ENCODE measurements around the gene RPP25.
"Not testable (repeated sequence)": the region's sequence is repeated elsewhere in the genome, so short reads cannot be mapped to it uniquely, and the experiment has no call there.

RPP25 gene

DNA sequence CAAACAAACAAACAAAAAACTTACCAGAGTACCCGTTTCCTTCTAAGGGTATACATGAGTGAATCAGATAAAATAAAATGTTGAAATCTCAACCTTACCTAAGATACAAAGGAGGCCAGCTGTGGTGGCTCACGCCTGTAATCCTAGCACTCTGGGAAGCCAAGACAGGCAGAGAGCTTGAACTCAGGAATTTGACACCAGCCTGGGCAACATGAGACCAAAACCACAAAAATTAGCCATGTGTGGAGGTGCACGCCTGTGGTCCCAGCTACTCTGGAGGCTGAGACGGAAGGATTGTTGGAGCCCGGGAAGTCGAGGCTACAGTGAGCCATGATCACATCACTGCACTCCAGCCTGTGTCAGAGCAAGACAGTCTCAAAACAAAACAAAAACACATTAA lies 38.9 kb downstream of the RPP25 start:
- Histone ChIP-seq H2AFZ (ENCODE audit: low read depth, low read length) (no peak overlapping the region), H3K36me3 (replicated peaks; ENCODE audit: low read depth, low read length) (peaks cover 63% of the 10 kb centered on the region), H4K20me1 (ENCODE audit: insufficient read depth, low read length) (no peaks in the 10 kb centered on the region; the same call in 1 of the 2 replicates)

DNA sequence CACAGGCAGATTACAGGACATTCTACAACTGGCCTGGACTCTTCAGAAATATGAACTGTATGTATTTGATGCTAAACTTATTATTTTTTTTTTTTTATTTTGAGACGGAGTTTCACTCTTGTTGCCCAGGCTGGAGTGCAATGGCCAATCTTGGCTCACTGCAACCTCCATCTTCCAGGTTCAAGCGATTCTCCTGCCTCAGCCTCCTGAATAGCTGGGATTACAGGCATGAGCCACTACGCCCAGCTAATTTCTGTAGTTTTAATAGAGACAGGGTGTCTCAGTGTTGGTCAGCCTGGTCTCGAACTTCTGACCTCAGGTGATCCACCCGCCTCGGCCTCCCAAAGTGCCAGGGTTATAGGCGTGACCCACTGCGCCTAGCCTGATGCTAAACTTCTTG lies 42.8 kb downstream of the RPP25 start:
- not testable (repeated sequence) for H3K4me2 ChIP-seq (ENCODE audit: low read length); H3K9me3 ChIP-seq (ENCODE audit: insufficient read depth, low read length); H3K79me2 ChIP-seq (ENCODE audit: low read length); H3K4me1 ChIP-seq (ENCODE audit: low read length); H2AFZ ChIP-seq (ENCODE audit: low read depth, low read length); H3K27me3 ChIP-seq (ENCODE audit: low read depth, low read length); H3K27ac ChIP-seq (ENCODE audit: low read length); H3K4me3 ChIP-seq (ENCODE audit: low read length); H4K20me1 ChIP-seq (ENCODE audit: insufficient read depth, low read length); H3K9ac ChIP-seq (ENCODE audit: low read length)
- H3K36me3 ChIP-seq (replicated peaks; ENCODE audit: low read depth, low read length): peaks cover 53% of the 10 kb centered on the region

More for the DNA sequence above, 38.9 kb downstream of the RPP25 start:
- TF ChIP-seq, protein P1, sequence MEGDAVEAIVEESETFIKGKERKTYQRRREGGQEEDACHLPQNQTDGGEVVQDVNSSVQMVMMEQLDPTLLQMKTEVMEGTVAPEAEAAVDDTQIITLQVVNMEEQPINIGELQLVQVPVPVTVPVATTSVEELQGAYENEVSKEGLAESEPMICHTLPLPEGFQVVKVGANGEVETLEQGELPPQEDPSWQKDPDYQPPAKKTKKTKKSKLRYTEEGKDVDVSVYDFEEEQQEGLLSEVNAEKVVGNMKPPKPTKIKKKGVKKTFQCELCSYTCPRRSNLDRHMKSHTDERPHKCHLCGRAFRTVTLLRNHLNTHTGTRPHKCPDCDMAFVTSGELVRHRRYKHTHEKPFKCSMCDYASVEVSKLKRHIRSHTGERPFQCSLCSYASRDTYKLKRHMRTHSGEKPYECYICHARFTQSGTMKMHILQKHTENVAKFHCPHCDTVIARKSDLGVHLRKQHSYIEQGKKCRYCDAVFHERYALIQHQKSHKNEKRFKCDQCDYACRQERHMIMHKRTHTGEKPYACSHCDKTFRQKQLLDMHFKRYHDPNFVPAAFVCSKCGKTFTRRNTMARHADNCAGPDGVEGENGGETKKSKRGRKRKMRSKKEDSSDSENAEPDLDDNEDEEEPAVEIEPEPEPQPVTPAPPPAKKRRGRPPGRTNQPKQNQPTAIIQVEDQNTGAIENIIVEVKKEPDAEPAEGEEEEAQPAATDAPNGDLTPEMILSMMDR (IDR thresholded peaks at IDR 0.05; ENCODE audit: low read depth, low read length): no peak
- no peak for TF ChIP-seq EZH2phosphoT487 (IDR thresholded peaks at IDR 0.05; ENCODE audit: low read depth)
- peaks cover 14% of the 10 kb centered on the region for H3K4me1 ChIP-seq (ENCODE audit: low read length)
- no peaks in the 10 kb centered on the region for H3K27me3 ChIP-seq (ENCODE audit: low read depth, low read length)
- H3K9ac ChIP-seq (ENCODE audit: low read length): no peak overlapping the region
- H3K27ac ChIP-seq (ENCODE audit: low read length): no peak overlapping the region
- no peak overlapping the region for H3K4me2 ChIP-seq (ENCODE audit: low read length)
- no peak overlapping the region for H3K4me3 ChIP-seq (ENCODE audit: low read length)
- no peaks in the 10 kb centered on the region for H3K9me3 ChIP-seq (ENCODE audit: insufficient read depth, low read length)
- H3K79me2 ChIP-seq (ENCODE audit: low read length): 0 out of 2 replicates have a peak, but pooled peaks cover 3% of the 10 kb centered on the region

DNA sequence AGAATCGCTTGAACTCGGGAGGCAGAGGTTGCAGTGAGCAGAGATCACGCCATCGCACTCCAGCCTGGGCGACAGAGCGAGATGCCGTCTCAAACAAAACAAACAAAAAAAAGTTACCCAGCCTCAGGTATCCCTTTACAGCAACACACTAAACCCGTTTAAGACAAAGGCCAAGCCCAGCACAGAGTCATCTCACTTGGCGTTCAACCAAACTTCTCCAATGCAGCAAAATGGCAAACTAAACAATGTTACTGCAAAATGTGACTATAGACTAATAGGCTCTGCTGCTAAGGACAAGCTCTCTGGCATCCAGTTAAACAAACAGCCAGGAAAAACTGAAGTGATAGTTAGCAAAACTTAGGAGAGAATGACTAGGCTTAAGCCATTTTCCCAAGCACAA lies 43.5 kb downstream of the RPP25 start:
- Histone ChIP-seq H3K79me2 (ENCODE audit: low read length) (no peaks in the 10 kb centered on the region), H3K27ac (ENCODE audit: low read length) (no peak overlapping the region), H3K4me3 (ENCODE audit: low read length) (no peak overlapping the region), H4K20me1 (ENCODE audit: insufficient read depth, low read length) (no peaks in the 10 kb centered on the region), H3K36me3 (replicated peaks; ENCODE audit: low read depth, low read length) (peaks cover 47% of the 10 kb centered on the region), H3K4me1 (ENCODE audit: low read length) (no peaks in the 10 kb centered on the region), H2AFZ (ENCODE audit: low read depth, low read length) (no peak overlapping the region), H3K9ac (ENCODE audit: low read length) (no peak overlapping the region), H3K4me2 (ENCODE audit: low read length) (no peak overlapping the region), H3K9me3 (ENCODE audit: insufficient read depth, low read length) (no peaks in the 10 kb centered on the region), H3K27me3 (ENCODE audit: low read depth, low read length) (no peaks in the 10 kb centered on the region)
- TF ChIP-seq, protein P1 (IDR thresholded peaks at IDR 0.05; ENCODE audit: low read depth, low read length): no peak
- no peak for TF ChIP-seq EZH2phosphoT487 (IDR thresholded peaks at IDR 0.05; ENCODE audit: low read depth)

DNA sequence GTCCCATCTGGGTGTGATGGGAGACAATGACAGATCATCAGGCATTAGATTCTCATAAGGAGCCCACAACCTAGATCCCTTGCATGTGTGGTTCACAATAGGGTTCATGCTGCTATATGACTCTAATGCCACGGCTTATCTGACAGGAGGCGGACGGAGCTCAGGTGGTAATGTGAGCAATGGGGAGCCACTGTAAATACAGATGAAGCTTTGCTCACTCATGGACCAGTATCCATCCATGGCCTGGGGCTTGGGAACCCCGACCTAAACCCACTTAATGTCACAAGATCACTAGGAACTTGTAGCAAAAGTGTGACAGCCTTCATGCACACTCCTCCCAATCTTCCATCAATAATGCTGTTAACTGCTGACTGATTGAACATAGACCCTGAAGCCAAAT lies 47.9 kb downstream of the RPP25 start:
- H3K27me3 ChIP-seq (ENCODE audit: low read depth, low read length): no peaks in the 10 kb centered on the region
- H3K4me1 ChIP-seq (ENCODE audit: low read length): peaks cover 23% of the 10 kb centered on the region
- TF ChIP-seq, protein P1 (IDR thresholded peaks at IDR 0.05; ENCODE audit: low read depth, low read length): no peak
- TF ChIP-seq EZH2phosphoT487 (IDR thresholded peaks at IDR 0.05; ENCODE audit: low read depth): no peak
- H3K4me3 ChIP-seq (ENCODE audit: low read length): no peak overlapping the region
- no peak overlapping the region for H3K4me2 ChIP-seq (ENCODE audit: low read length)
- H3K9ac ChIP-seq (ENCODE audit: low read length): no peak overlapping the region
- H3K36me3 ChIP-seq (replicated peaks; ENCODE audit: low read depth, low read length): peaks cover 41% of the 10 kb centered on the region
- peaks cover 27% of the 10 kb centered on the region for H3K79me2 ChIP-seq (ENCODE audit: low read length)
- H2AFZ ChIP-seq (ENCODE audit: low read depth, low read length): no peak overlapping the region
- H4K20me1 ChIP-seq (ENCODE audit: insufficient read depth, low read length): no peaks in the 10 kb centered on the region
- no peaks in the 10 kb centered on the region for H3K9me3 ChIP-seq (ENCODE audit: insufficient read depth, low read length)
- no peak overlapping the region for H3K27ac ChIP-seq (ENCODE audit: low read length)

Measured in OCI-LY3 (cell line).